Astrocyte (in vitro differentiated cells and primary cell): Measurements from ENCODE around the gene CCDC142. TPM values are rescaled to one million over a fixed set of nuclear protein-coding genes. Genes with fewer than 3 reads are reported as not detected.

Experiments
- DNase-seq: peaks from one replicate; pipeline ENCODE4 v3.0.0-alpha.2; 2010; ENCODE audit warnings: low read depth
- FAIRE-seq: peaks from 2 replicates; lab custom pipeline; 2011; peaks lifted over from hg19 to GRCh38; lab: Jason Lieb, UNC
- H2AFZ ChIP-seq: 2 replicates; pipeline ENCODE4 v1.6.0; 2012; ENCODE audit warnings: low read depth, low read length, inconsistent platforms
- H3K27ac ChIP-seq: 2 replicates; pipeline ENCODE4 v1.5.1; 2011; ENCODE audit warnings: low read depth, low read length, inconsistent platforms
- H3K27me3 ChIP-seq: 2 replicates; pipeline ENCODE4 v1.6.0; 2011; ENCODE audit warnings: low read length, inconsistent platforms; ENCODE audit not compliant: insufficient read depth
- H3K36me3 ChIP-seq: 2 replicates; pipeline ENCODE4 v1.5.1; 2011; ENCODE audit warnings: low read length, inconsistent platforms; ENCODE audit not compliant: insufficient read depth
- H3K4me1 ChIP-seq: 2 replicates; pipeline ENCODE4 v1.5.1; 2011; ENCODE audit warnings: low read length, inconsistent platforms; ENCODE audit not compliant: insufficient read depth
- H3K4me2 ChIP-seq: 2 replicates; pipeline ENCODE4 v1.6.0; 2012; ENCODE audit warnings: low read length, inconsistent platforms
- H3K4me3 ChIP-seq: 2 replicates; pipeline ENCODE4 v1.5.1; 2011; ENCODE audit warnings: low read depth, mild to moderate bottlenecking, low read length, inconsistent platforms; ENCODE audit not compliant: insufficient read depth
- H3K79me2 ChIP-seq: 2 replicates; pipeline ENCODE4 v1.6.0; 2012; ENCODE audit warnings: mild to moderate bottlenecking, low read length, inconsistent platforms; ENCODE audit not compliant: insufficient read depth
- H3K9ac ChIP-seq: 2 replicates; pipeline ENCODE4 v1.6.0; 2012; ENCODE audit warnings: mild to moderate bottlenecking, low read length, inconsistent platforms
- H3K9me3 ChIP-seq: 2 replicates; pipeline ENCODE4 v1.5.1; 2012; ENCODE audit warnings: low read depth, mild to moderate bottlenecking, low read length, inconsistent platforms; ENCODE audit not compliant: insufficient read depth
- H4K20me1 ChIP-seq: 2 replicates; pipeline ENCODE4 v1.6.0; 2012; ENCODE audit warnings: low read length, inconsistent platforms; ENCODE audit not compliant: insufficient read depth
- H3K27ac Mint-ChIP-seq: one replicate; pipeline ENCODE4 v1.8.0; 2021; ENCODE audit warnings: mild to moderate bottlenecking, mixed read lengths; ENCODE audit not compliant: unreplicated experiment
- H3K27me3 Mint-ChIP-seq: one replicate; pipeline ENCODE4 v1.8.0; 2021; ENCODE audit warnings: low read depth, mixed read lengths; ENCODE audit not compliant: unreplicated experiment
- H3K36me3 Mint-ChIP-seq: one replicate; pipeline ENCODE4 v1.8.0; 2021; ENCODE audit warnings: low read depth, mixed read lengths; ENCODE audit not compliant: unreplicated experiment
- H3K4me1 Mint-ChIP-seq: one replicate; pipeline ENCODE4 v1.8.0; 2021; ENCODE audit warnings: low read depth, mixed read lengths; ENCODE audit not compliant: unreplicated experiment
- H3K4me3 Mint-ChIP-seq: one replicate; pipeline ENCODE4 v1.8.0; 2021; ENCODE audit warnings: mild to moderate bottlenecking, moderate library complexity, mixed read lengths; ENCODE audit not compliant: unreplicated experiment
- H3K9me3 Mint-ChIP-seq: one replicate; pipeline ENCODE4 v1.8.0; 2021; ENCODE audit warnings: mild to moderate bottlenecking, mixed read lengths; ENCODE audit not compliant: unreplicated experiment
- EZH2 ChIP-seq: IDR thresholded peaks from 2 replicates; pipeline ENCODE4 v1.6.1; 2012; ENCODE audit warnings: mild to moderate bottlenecking, low read length, inconsistent platforms; ENCODE audit not compliant: insufficient read depth
- total RNA-seq: library from RNA; stranded (reverse); gene quantifications from 2 replicates; pipeline ENCODE4 v1.2.1, GENCODE V29; 2021
- TF ChIP-seq, protein P1 (sequence below): IDR thresholded peaks from 2 replicates; pipeline ENCODE4 v1.5.1; 2011; ENCODE audit warnings: low read depth, mild to moderate bottlenecking, inconsistent platforms, low read length, moderate library complexity; ENCODE audit not compliant: insufficient read depth

The CCDC142 gene
- total RNA-seq, 1 donor from 2014 or later = 11.2 TPM

DNA sequence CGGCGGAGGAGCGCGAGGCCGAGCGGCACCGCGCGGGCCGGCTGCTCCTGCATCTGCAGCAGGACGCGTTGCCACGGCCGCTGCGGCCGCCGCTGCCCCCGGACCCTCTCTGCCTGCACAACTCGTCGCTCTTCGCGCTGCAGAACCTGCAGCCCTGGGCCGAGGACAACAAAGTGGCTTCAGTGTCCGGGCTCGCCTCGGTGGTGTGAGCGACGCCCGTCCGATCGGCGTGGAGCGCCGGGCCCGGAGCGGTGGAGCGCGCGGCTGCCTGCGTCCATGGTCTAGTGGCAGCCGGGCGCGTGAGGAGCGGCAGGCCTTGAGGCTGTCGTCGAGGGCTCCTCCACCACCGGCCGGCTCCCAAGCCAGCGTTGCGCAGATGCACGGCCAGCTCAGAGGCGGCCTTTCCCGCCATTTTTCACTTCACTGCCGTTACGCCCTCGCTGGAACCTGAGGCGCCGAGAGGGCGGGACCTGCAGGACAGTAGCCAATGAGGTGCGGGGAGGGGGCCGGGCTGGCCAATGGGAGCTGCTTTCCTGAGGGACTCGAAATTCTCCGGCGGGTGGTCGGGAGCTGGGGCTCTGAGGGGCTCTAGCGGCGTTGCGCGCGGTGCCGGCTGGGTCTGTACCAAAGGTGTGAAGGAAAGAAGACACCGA is 33.3 kb upstream of the CCDC142 start:
- Histone ChIP-seq H3K27me3 (peaks cover 91% of the 10 kb centered on the region), H3K4me2 (peak overlapping the region; percentile 51), H3K9me3 (no peaks in the 10 kb centered on the region), H3K4me1 (peaks cover 10% of the 10 kb centered on the region), H3K9ac (no peak overlapping the region), H3K4me3 (no peak overlapping the region), H3K36me3 (no peaks in the 10 kb centered on the region), H3K27ac (no peak overlapping the region), H2AFZ (peak overlapping the region; percentile 63), H3K79me2 (no peaks in the 10 kb centered on the region), H4K20me1 (peaks cover 6% of the 10 kb centered on the region)
- H3K36me3 Mint-ChIP-seq = no peaks in the 10 kb centered on the region
- H3K4me3 Mint-ChIP-seq = no peak overlapping the region
- H3K27ac Mint-ChIP-seq = no peak overlapping the region
- FAIRE-seq = no peak
- DNase-seq = no peak
- H3K4me1 Mint-ChIP-seq = no peaks in the 10 kb centered on the region
- peaks cover 76% of the 10 kb centered on the region for H3K27me3 Mint-ChIP-seq
- H3K9me3 Mint-ChIP-seq = peaks cover 8% of the 10 kb centered on the region
- TF ChIP-seq, protein P1, sequence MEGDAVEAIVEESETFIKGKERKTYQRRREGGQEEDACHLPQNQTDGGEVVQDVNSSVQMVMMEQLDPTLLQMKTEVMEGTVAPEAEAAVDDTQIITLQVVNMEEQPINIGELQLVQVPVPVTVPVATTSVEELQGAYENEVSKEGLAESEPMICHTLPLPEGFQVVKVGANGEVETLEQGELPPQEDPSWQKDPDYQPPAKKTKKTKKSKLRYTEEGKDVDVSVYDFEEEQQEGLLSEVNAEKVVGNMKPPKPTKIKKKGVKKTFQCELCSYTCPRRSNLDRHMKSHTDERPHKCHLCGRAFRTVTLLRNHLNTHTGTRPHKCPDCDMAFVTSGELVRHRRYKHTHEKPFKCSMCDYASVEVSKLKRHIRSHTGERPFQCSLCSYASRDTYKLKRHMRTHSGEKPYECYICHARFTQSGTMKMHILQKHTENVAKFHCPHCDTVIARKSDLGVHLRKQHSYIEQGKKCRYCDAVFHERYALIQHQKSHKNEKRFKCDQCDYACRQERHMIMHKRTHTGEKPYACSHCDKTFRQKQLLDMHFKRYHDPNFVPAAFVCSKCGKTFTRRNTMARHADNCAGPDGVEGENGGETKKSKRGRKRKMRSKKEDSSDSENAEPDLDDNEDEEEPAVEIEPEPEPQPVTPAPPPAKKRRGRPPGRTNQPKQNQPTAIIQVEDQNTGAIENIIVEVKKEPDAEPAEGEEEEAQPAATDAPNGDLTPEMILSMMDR = no peak
- peak; percentile 82 for TF ChIP-seq EZH2

DNA sequence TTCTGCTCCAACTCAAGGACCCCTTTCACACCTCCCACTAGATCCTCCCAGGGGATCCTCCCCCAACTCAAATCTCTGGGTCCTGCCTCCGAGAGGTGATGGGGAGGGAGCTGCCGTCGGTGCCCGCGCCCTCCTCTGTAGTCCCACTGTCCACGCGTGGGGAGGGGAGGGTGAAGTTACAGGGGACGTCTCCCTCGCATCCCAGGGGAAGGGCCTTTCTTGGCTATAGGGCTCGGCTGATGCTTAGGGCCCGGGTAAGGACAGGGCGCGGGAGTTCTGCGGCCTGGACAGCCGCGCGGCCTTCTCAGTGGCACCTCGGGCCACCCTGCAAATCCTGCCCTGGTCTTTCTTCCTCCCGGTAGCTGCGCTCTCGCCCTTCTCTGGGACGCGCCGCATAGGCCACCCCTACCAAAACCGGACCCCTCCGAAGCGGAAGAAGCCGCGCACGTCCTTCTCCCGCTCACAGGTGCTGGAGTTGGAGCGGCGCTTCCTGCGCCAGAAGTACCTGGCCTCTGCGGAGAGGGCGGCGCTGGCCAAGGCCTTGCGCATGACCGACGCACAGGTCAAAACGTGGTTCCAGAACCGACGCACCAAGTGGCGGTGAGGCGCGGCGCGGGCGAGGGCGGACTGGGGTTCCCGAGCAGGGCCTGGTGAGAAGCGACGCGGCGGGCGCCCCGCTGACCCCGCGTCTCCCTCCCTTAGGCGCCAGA is 32.6 kb upstream of the CCDC142 start:
- FAIRE-seq (no peak), DNase-seq (no peak)
- Histone ChIP-seq H3K79me2 (no peaks in the 10 kb centered on the region), H3K9me3 (no peaks in the 10 kb centered on the region), H3K4me1 (peaks cover 11% of the 10 kb centered on the region), H3K27ac (no peak overlapping the region), H3K36me3 (no peaks in the 10 kb centered on the region), H3K27me3 (peaks cover 91% of the 10 kb centered on the region), H3K4me2 (peak overlapping the region; percentile 51), H3K9ac (no peak overlapping the region), H2AFZ (peak overlapping the region; percentile 63), H3K4me3 (no peak overlapping the region), H4K20me1 (peaks cover 6% of the 10 kb centered on the region)
- TF ChIP-seq EZH2 = peak; percentile 96
- TF ChIP-seq, protein P1 = no peak
- no peaks in the 10 kb centered on the region for H3K4me1 Mint-ChIP-seq
- no peaks in the 10 kb centered on the region for H3K36me3 Mint-ChIP-seq
- peaks cover 80% of the 10 kb centered on the region for H3K27me3 Mint-ChIP-seq
- no peak overlapping the region for H3K27ac Mint-ChIP-seq
- peaks cover 8% of the 10 kb centered on the region for H3K9me3 Mint-ChIP-seq
- H3K4me3 Mint-ChIP-seq = no peak overlapping the region
